GM06990 (cell line): ENCODE data around the gene DSN1.

ENCODE experiments used
- DNase-seq: peaks from one replicate; pipeline ENCODE4 v3.0.0-alpha.2; 2011; ENCODE audit not compliant: insufficient read length; ENCODE audit errors: extremely low read depth
- H3K27me3 ChIP-seq: replicated peaks from 2 replicates; pipeline ENCODE4 v1.6.0; 2011; ENCODE audit warnings: low read length; ENCODE audit not compliant: control insufficient read depth, insufficient read depth
- H3K36me3 ChIP-seq: 2 replicates; pipeline ENCODE4 v1.5.1; 2011; ENCODE audit warnings: low read length; ENCODE audit not compliant: control insufficient read depth, insufficient read depth
- H3K4me3 ChIP-seq: replicated peaks from 2 replicates; pipeline ENCODE4 v1.5.1; 2011; ENCODE audit warnings: low read depth, mild to moderate bottlenecking, control low read depth, low read length
- TF ChIP-seq, protein P1 (sequence below): IDR thresholded peaks from 2 replicates; pipeline ENCODE4 v1.5.1; 2011; ENCODE audit warnings: low read length, control low read depth, mild to moderate bottlenecking, inconsistent platforms; ENCODE audit not compliant: insufficient read depth, poor library complexity, severe bottlenecking

Gene DSN1

DNA sequence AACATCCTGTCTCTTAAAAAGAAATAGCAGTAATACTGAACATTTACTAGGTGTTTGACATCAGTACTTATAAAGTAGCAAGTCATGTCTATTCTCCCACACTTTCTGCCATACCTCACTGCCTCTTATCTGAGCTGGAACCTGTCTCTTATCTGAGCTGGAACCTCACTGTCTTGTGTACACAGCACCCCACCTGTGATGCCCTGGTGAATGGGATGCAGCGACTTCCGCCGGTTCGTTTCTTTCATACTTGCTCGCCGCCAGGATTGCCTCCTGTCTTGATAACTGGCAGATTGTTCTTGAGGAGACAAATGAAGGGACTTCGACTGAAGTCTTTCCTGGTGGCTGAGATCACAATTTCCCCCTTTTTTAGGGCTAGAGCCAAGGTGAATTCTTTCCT is 2.9 kb downstream of the DSN1 start:
- H3K27me3 ChIP-seq = no peaks in the 10 kb centered on the region
- H3K36me3 ChIP-seq = peaks cover 4% of the 10 kb centered on the region
- TF ChIP-seq, protein P1, sequence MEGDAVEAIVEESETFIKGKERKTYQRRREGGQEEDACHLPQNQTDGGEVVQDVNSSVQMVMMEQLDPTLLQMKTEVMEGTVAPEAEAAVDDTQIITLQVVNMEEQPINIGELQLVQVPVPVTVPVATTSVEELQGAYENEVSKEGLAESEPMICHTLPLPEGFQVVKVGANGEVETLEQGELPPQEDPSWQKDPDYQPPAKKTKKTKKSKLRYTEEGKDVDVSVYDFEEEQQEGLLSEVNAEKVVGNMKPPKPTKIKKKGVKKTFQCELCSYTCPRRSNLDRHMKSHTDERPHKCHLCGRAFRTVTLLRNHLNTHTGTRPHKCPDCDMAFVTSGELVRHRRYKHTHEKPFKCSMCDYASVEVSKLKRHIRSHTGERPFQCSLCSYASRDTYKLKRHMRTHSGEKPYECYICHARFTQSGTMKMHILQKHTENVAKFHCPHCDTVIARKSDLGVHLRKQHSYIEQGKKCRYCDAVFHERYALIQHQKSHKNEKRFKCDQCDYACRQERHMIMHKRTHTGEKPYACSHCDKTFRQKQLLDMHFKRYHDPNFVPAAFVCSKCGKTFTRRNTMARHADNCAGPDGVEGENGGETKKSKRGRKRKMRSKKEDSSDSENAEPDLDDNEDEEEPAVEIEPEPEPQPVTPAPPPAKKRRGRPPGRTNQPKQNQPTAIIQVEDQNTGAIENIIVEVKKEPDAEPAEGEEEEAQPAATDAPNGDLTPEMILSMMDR = no peak
- no peak overlapping the region for H3K4me3 ChIP-seq
- no peak for DNase-seq

DNA sequence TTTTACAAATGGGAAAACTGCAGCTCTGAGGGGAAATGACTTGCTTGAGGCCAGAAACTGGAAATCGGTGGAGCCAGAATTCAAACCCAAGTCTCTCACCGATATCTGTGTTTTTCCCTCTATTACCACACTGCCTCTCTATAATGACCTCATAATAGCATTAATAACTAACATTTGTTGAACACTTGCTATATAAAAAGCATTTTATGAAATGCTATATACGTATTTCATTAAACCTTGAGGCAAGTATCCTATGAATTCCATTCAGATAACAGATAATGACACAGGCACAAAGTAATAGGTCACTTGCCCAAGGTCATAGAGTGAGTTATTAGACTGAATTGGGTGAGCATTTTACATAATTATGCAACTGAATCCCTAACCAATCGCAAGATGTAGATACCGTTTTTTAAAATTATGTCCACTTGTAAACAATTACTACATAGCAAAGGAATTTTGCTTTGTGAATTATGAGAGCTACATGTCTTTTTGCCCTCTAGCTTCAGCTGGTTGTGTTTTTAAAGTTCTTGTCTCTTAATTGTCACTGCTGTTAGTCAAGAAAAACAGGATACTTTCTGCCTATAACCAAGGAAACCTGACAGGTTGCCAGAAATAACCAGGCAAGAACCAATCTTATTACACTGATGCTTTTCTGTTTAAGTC is 4.7 kb downstream of the DSN1 start:
- TF ChIP-seq, protein P1 = no peak
- Histone ChIP-seq H3K27me3 (no peaks in the 10 kb centered on the region), H3K4me3 (no peak overlapping the region), H3K36me3 (peaks cover 4% of the 10 kb centered on the region)
- DNase-seq = no peak

DNA sequence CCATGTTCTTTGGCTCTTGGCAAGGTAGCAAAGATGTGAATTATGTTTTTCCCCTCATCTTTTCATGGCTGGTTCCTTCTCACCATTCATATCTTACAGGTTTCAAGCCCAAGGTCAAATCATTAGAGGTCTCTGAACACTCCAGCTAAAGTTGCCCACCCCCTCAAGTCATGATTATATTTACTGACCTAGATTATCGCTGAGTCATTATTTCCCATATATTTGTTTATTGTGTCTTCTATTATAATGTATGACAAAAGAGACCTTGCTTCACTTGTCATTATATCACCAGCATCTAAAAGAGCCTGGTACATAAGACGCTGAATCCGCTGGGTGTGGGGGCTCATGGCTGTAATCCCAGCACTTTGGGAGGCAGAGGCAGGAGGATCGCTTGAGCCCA is 12.4 kb downstream of the DSN1 start:
- no peaks in the 10 kb centered on the region for H3K36me3 ChIP-seq
- H3K27me3 ChIP-seq = no peaks in the 10 kb centered on the region
- no peak for DNase-seq
- no peak overlapping the region for H3K4me3 ChIP-seq
- TF ChIP-seq, protein P1 = no peak

DNA sequence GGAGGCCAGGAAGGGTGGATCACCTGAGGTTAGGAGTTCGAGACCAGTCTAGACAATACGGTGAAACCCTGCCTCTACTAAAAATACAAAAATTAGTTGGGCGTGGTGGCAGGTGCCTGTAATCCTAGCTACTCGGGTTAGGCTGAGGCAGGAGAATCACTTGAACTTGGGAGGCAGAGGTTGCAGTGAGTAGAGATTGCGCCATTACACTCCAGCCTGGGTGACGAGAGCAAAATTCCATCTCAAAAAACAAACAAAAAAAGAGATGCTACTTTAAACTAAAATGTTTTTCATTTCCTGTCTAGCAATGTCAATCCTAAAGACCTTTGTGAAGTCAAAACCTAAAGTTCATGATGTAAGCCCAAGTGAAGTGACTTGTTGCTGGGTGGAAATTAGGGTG is 12.9 kb downstream of the DSN1 start:
- Histone ChIP-seq H3K36me3 (no peaks in the 10 kb centered on the region), H3K27me3 (no peaks in the 10 kb centered on the region), H3K4me3 (no peak overlapping the region)
- DNase-seq = no peak
- TF ChIP-seq, protein P1 = no peak

DNA sequence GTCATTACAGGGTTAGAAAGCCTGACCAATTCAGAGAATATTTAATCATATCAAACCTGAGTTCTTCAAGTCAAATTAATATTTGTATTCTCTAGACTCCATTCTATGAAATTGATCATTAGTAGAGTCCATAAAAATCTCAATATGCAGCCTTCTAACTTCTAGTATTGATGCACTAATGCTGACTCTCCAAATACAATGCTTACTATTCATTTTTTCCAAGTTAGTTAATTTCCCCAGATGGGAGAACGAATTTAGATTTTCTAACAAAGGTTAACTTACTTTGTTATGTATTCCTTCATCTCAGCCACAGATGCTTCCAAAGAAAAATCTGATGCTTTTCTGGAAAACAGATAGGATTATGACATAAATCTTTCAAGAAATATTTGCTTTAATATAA is 15.3 kb downstream of the DSN1 start:
- DNase-seq = no peak
- H3K36me3 ChIP-seq = peaks cover 4% of the 10 kb centered on the region
- H3K4me3 ChIP-seq = no peak overlapping the region
- TF ChIP-seq, protein P1 = no peak
- no peaks in the 10 kb centered on the region for H3K27me3 ChIP-seq

DNA sequence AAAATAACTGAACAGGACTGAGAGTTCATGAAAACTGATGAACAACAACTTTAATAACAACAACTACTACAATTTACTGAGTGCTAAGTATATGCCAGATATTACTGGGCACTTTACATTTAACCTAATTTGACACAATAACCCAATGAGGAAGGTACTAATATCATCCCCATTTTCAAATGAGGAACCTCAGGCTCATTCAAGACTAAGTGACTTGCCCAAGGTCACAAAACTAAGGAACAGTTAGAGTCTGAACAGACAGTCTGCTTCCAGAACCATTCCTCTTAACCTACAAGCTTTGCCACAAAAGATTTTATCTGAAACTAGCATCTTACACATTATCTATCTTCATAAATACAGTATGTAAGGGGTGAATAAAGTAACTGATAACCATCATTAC is 17.1 kb downstream of the DSN1 start:
- Histone ChIP-seq H3K4me3 (no peak overlapping the region), H3K36me3 (peaks cover 4% of the 10 kb centered on the region), H3K27me3 (no peaks in the 10 kb centered on the region)
- TF ChIP-seq, protein P1 = no peak
- no peak for DNase-seq
